Neutrophil (primary cell): ENCODE measurements around the gene SS18L1.

ENCODE experiments used
- H3K27ac ChIP-seq: fragments of 200-600 bp; sonication (generic); 2 replicates; pipeline ENCODE4 v1.5.1; 2016; ENCODE audit warnings: mild to moderate bottlenecking, moderate library complexity
- H3K27me3 ChIP-seq: fragments of 200-600 bp; sonication (generic); 2 replicates; pipeline ENCODE4 v1.6.0; 2016; ENCODE audit warnings: mild to moderate bottlenecking
- H3K36me3 ChIP-seq: fragments of 200-600 bp; sonication (generic); 2 replicates; pipeline ENCODE4 v1.5.1; 2017
- H3K4me1 ChIP-seq, 2 experiments: fragments of 200-600 bp in 1 of 2; sonication (generic) in 1 of 2; 1 replicate in 1 of 2; 2 replicates in 1 of 2; pipeline versions ENCODE4 v1.5.1 to v1.6.1; 2013 to 2016; ENCODE audit warnings: low read depth in 1 of 2, low read length in 1 of 2, mild to moderate bottlenecking in 1 of 2, moderate library complexity in 1 of 2; ENCODE audit not compliant: control insufficient read depth in 1 of 2, insufficient read depth in 1 of 2
- H3K4me3 ChIP-seq, 2 experiments: fragments of 200-600 bp in 1 of 2; sonication (generic) in 1 of 2; 1 replicate in 1 of 2; 2 replicates in 1 of 2; pipeline ENCODE4 v1.5.1; 2013 to 2016; ENCODE audit warnings: low read depth in 1 of 2, low read length in 1 of 2, mild to moderate bottlenecking in 1 of 2, moderate library complexity in 1 of 2
- H3K9me3 ChIP-seq: fragments of 200-600 bp; sonication (generic); 2 replicates; pipeline ENCODE4 v1.5.1; 2016
- TF ChIP-seq, protein P1 (sequence below): fragments of 200-600 bp; sonication (generic); IDR thresholded peaks from 2 replicates; pipeline ENCODE4 v1.5.1; 2016; ENCODE audit warnings: antibody characterized with exemption

SS18L1 gene

DNA sequence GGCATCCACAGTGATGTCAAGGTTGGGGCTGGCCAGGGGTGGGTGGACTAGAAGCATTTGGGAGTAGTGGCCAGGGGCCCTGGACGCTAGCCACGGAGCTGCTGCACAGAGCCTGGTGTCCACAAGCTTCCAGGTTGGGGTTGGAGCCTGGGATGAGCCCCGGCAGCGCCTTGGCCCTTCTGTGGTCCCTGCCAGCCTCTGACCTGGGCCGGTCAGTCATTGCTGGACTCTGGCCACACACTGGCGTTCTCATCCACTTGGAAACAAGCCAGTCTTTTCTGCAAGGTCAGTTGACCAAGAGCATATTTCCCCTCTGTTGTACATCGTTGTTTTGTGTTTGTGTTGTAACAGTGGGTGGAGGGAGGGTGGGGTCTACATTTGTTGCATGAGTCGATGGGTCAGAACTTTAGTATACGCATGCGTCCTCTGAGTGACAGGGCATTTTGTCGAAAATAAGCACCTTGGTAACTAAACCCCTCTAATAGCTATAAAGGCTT is 8.8 kb upstream of the SS18L1 start:
- H3K36me3 ChIP-seq = peaks cover 87% of the 10 kb centered on the region
- no peaks in the 10 kb centered on the region for H3K9me3 ChIP-seq
- H3K27ac ChIP-seq = peak overlapping the region; percentile 91
- H3K4me1 ChIP-seq = peaks cover 34 to 45% of the 10 kb centered on the region in 2 experiments
- H3K27me3 ChIP-seq = no peaks in the 10 kb centered on the region
- H3K4me3 ChIP-seq = peak overlapping the region in 1 of 2 experiments; percentile 36
- TF ChIP-seq, protein P1, sequence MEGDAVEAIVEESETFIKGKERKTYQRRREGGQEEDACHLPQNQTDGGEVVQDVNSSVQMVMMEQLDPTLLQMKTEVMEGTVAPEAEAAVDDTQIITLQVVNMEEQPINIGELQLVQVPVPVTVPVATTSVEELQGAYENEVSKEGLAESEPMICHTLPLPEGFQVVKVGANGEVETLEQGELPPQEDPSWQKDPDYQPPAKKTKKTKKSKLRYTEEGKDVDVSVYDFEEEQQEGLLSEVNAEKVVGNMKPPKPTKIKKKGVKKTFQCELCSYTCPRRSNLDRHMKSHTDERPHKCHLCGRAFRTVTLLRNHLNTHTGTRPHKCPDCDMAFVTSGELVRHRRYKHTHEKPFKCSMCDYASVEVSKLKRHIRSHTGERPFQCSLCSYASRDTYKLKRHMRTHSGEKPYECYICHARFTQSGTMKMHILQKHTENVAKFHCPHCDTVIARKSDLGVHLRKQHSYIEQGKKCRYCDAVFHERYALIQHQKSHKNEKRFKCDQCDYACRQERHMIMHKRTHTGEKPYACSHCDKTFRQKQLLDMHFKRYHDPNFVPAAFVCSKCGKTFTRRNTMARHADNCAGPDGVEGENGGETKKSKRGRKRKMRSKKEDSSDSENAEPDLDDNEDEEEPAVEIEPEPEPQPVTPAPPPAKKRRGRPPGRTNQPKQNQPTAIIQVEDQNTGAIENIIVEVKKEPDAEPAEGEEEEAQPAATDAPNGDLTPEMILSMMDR = no peak

DNA sequence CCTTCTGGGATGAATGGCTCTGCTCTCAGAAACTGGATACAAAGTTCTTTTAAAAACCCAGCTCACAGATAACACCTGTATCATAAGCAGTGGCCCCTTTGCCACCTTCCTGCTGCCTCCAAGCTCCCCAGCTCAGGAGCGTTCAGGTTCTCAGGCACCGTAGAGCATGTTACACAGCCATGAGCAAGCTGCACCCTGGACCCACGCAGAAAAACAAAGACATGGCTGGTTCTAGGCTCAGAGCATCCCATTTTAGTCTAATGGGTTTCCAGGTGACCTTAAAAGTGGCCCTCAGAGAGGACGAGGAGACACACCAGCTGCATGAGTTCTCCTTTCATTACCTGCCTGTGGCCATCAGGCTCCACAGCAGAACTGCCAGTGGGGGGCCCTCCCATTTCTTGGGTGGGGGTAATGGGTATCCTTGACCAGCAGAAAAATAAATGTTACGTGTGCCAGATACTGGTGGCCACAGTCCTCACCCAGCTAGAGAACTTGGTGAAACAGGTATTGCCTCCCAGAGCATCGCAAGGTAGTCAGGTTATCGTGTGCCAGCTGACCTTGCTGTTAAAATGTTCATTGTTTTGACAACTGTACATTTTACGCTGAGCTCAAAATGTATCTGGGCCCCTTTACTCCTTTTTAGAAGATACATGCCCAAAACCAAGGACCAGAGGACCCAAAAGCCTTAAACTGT is 7.8 kb upstream of the SS18L1 start:
- no peaks in the 10 kb centered on the region for H3K27me3 ChIP-seq
- peak overlapping the region; percentile 91 for H3K27ac ChIP-seq
- H3K4me1 ChIP-seq = peaks cover 35 to 51% of the 10 kb centered on the region in 2 experiments
- TF ChIP-seq, protein P1 = no peak
- H3K9me3 ChIP-seq = no peaks in the 10 kb centered on the region
- H3K36me3 ChIP-seq = peaks cover 87% of the 10 kb centered on the region
- H3K4me3 ChIP-seq = no peak overlapping the region

DNA sequence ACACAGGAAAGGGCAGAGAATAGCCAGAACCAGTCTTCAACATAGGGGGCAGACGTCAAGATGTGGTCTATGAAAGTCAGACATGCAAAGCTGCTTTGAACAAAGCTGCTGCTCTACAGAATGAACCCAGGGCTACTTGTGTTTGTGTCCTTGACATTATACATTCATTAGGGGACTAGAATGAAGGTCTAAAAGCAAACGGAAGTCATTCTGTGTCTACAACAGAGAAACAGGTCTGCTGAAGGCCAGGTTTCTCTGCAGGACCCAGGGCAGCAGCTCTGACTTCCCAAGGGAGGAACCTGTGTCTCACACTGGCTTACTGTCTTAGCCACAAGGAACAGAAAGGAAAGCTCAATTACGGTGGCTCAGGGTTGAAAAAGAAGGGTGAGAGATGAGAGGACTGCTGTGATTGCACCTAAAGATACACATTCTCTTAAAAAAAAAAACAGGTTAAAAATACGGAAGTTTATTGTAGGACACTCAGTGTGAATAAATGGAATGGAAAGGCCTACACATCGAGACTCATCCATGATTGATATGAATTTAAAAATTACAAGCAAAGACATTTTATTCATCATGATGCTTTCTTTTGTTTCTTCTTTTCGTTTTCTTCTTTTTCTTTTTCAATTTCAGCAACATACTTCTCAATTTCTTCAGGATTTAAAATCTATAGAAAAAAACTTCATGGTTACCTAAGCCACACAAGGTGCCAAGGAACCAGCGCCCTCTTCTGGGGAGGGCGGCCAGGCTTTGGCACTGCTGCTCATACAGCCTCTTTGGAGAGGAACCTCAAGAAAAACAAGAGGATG is 7.1 kb upstream of the SS18L1 start:
- Histone ChIP-seq H3K27me3 (no peaks in the 10 kb centered on the region), H3K27ac (peak overlapping the region; percentile 91), H3K9me3 (no peaks in the 10 kb centered on the region), H3K4me3 (no peak overlapping the region), H3K36me3 (peaks cover 80% of the 10 kb centered on the region), H3K4me1 (peaks cover 43 to 59% of the 10 kb centered on the region in 2 experiments)
- TF ChIP-seq, protein P1 = peak; percentile 64

DNA sequence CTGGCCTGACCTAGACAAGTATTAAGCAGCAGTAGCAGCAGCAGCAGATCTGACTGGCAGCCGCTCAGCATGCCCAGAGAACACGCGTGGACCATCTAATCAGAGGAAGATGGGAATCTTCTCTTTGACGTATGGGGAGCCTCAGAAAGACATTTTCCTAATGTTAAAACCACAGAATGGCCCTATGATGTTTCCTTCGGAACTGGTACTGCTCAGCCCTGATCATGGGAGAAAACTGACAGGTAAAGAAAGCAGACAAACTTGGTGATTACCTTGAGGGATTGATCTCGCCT is 6.5 kb upstream of the SS18L1 start:
- H3K36me3 ChIP-seq = peaks cover 74% of the 10 kb centered on the region

DNA sequence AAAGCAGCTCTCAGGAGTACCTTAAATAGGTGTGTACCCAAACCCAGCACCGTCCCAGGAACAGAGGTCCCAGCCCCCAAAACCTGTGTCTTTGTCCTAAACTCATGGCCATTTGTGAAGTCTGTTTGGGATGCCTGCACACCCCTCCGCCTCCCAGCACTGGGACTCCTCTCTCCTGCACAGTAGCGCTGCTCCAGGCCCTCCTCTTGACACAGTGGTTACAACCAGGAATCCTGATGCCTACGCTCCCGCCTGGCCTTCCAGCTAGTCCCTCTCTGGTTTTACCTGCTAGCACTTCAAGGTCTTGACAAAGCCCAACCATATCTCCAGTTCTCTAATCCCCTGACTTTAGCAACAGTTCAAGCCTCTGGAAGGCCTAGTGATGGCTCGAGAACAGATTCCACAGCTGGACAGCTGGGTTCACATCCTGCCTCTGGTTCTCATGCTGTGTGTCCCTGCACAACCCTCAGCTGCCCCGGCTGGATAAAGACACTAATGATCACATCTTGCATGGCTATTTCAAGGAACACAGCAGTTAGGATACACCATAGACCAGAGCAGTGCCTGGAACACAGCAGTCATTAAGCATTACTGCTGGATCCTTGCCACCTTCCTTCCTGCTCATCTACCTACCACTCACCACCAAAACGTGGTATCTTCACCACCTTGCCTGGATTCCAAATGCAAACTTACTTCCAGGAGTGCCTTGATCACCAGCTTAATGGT is 5.9 kb upstream of the SS18L1 start:
- H3K4me1 ChIP-seq = peaks cover 51 to 59% of the 10 kb centered on the region in 2 experiments
- TF ChIP-seq, protein P1 = no peak
- H3K9me3 ChIP-seq = no peaks in the 10 kb centered on the region
- H3K27me3 ChIP-seq = no peaks in the 10 kb centered on the region
- peak overlapping the region; percentile 91 for H3K27ac ChIP-seq
- no peak overlapping the region for H3K4me3 ChIP-seq
- H3K36me3 ChIP-seq = peaks cover 68% of the 10 kb centered on the region

More for the DNA sequence above, 6.5 kb upstream of the SS18L1 start:
- Histone ChIP-seq H3K4me1 (peaks cover 48 to 62% of the 10 kb centered on the region in 2 experiments), H3K4me3 (no peak overlapping the region), H3K9me3 (no peaks in the 10 kb centered on the region), H3K27me3 (no peaks in the 10 kb centered on the region), H3K27ac (peak overlapping the region; percentile 91)
- TF ChIP-seq, protein P1 = no peak
